K562 (cell line): Measurements from ENCODE around the gene BORCS8. TPM values are rescaled to one million over a fixed set of nuclear protein-coding genes. Genes with fewer than 3 reads are reported as not detected.
A peak's percentile ranks its signal among the peaks of the same experiment; 100 is the strongest.

Source experiments
- ATAC-seq: fragments of 200-7000 bp; cut with Tn5 transposase; 3 replicates; pipeline ENCODE4 v1.9.1; 2020; ENCODE audit warnings: moderate library complexity
- BruUV-seq: library from RNA; stranded (reverse); fragments of 400-500 nt; replicated peaks from 2 replicates; lab custom pipeline; 2021; lab: Mats Ljungman, UMichigan
- CTCF ChIA-PET: fragments of 300-600 bp; formaldehyde crosslinking; extraction: SDS; loops from one replicate; lab custom pipeline; 2021; ENCODE audit warnings: low intra/inter-chr PET ratio; lab: Yijun Ruan, JAX
- POLR2A ChIA-PET: fragments of 300-600, 350-650 bp; sonication (Branson Sonifier 250); formaldehyde crosslinking; extraction: SDS; loops from one replicate; lab custom pipeline; 2021; ENCODE audit warnings: antibody characterized with exemption, inconsistent platforms; lab: Yijun Ruan, JAX
- DNase-seq, 4 experiments: peaks; one replicate each; pipeline versions ENCODE4 v3.0.0 to v3.0.0-alpha.2; 2011 to 2018; ENCODE audit warnings: low spot score in 3 of 4, mixed read lengths in 3 of 4; ENCODE audit errors: extremely low read depth in 1 of 4
- FAIRE-seq: peaks from 2 replicates; lab custom pipeline; 2011; peaks lifted over from hg19 to GRCh38; lab: Jason Lieb, UNC
- H2AFZ ChIP-seq: 2 replicates; pipeline ENCODE4 v1.6.0; 2011; ENCODE audit warnings: low read depth, low read length, control low read depth, inconsistent platforms
- H3K27ac ChIP-seq: fragments of 200-600 bp; 3 replicates; pipeline ENCODE4 v1.8.0; 2011; ENCODE audit warnings: low read depth, mild to moderate bottlenecking, control low read depth, inconsistent platforms, low read length, moderate library complexity, mixed read lengths; ENCODE audit errors: extremely low read depth
- H3K27me3 ChIP-seq, 2 experiments: fragments of 300-600 bp in 1 of 2; 2 replicates in 1 of 2; 3 replicates in 1 of 2; pipeline versions ENCODE4 v1.6.0 to v1.8.0; 2011; ENCODE audit warnings: inconsistent platforms in 2 of 2, low read length in 2 of 2, mild to moderate bottlenecking in 1 of 2, mixed read lengths in 1 of 2, moderate library complexity in 1 of 2; ENCODE audit not compliant: control insufficient read depth in 2 of 2, insufficient read depth in 2 of 2
- H3K36me3 ChIP-seq: fragments of 300-600 bp; 3 replicates; pipeline ENCODE4 v1.8.0; 2011; ENCODE audit warnings: mild to moderate bottlenecking, low read length, inconsistent platforms; ENCODE audit not compliant: control insufficient read depth, insufficient read depth
- H3K4me1 ChIP-seq, 2 experiments: fragments of 200-600 bp in 1 of 2; replicated peaks in 1 of 2; 2 replicates in 1 of 2; 3 replicates in 1 of 2; pipeline versions ENCODE4 v1.5.1 to v1.8.0; 2011; ENCODE audit warnings: inconsistent platforms in 2 of 2, low read length in 2 of 2, mild to moderate bottlenecking in 1 of 2, mixed read lengths in 1 of 2, moderate library complexity in 1 of 2; ENCODE audit not compliant: control insufficient read depth in 2 of 2, insufficient read depth in 2 of 2
- H3K4me2 ChIP-seq: 2 replicates; pipeline ENCODE4 v1.6.1; 2011; ENCODE audit warnings: low read length, control low read depth, inconsistent platforms, mixed read lengths; ENCODE audit not compliant: insufficient read depth
- H3K4me3 ChIP-seq: fragments of 200-600 bp; sonication (generic), shearing (Covaris generic); 2 replicates; pipeline ENCODE4 v1.5.1; 2016; ENCODE audit warnings: control low read depth, inconsistent platforms
- H3K79me2 ChIP-seq: fragments of 200-600 bp; 3 replicates; pipeline ENCODE4 v1.8.0; 2011; ENCODE audit warnings: low read length, inconsistent platforms; ENCODE audit not compliant: control insufficient read depth, insufficient read depth
- H3K9ac ChIP-seq, 2 experiments: 2 replicates each; pipeline versions ENCODE4 v1.6.0 to v1.6.1; 2011; ENCODE audit warnings: low read depth in 2 of 2, low read length in 2 of 2, control low read depth in 1 of 2, inconsistent platforms in 1 of 2, mild to moderate bottlenecking in 1 of 2, mixed read lengths in 1 of 2; ENCODE audit not compliant: insufficient read depth in 1 of 2
- H3K9me1 ChIP-seq: one replicate; pipeline ENCODE4 v1.6.0; 2011; ENCODE audit warnings: inconsistent platforms, mild to moderate bottlenecking, low read length, moderate library complexity; ENCODE audit not compliant: control insufficient read depth, insufficient read depth
- H3K9me3 ChIP-seq: replicated peaks from 2 replicates; pipeline ENCODE4 v1.5.1; 2011; ENCODE audit warnings: low read depth, low read length, inconsistent platforms; ENCODE audit not compliant: control insufficient read depth, insufficient read depth
- H4K20me1 ChIP-seq: replicated peaks from 2 replicates; pipeline ENCODE4 v1.6.1; 2011; ENCODE audit warnings: low read length, inconsistent platforms, mixed read lengths; ENCODE audit not compliant: control insufficient read depth, insufficient read depth
- ATF3 ChIP-seq, 2 experiments: fragments of 450-650 bp in 1 of 2; sonication (generic) in 1 of 2; formaldehyde crosslinking in 1 of 2; IDR thresholded peaks in 1 of 2; conservative IDR thresholded peaks in 1 of 2; 2 replicates each; pipeline versions ENCODE4 v1.6.1 to v1.8.1; 2016 to 2023; ENCODE audit warnings: mild to moderate bottlenecking in 2 of 2, moderate library complexity in 2 of 2, inconsistent platforms in 1 of 2, missing genetic modification reagents in 1 of 2
- CHD1 ChIP-seq: fragments of 200-600 bp; sonication (generic); IDR thresholded peaks from one replicate; pipeline ENCODE4 v1.6.1; 2012; ENCODE audit warnings: mild to moderate bottlenecking, moderate library complexity, low read length, inconsistent platforms
- GTF2A2 ChIP-seq: IDR thresholded peaks from 2 replicates; pipeline ENCODE4 v1.6.1; 2016; ENCODE audit warnings: mild to moderate bottlenecking, missing genetic modification characterization, missing compliant biosample characterization
- HDAC2 ChIP-seq: fragments of 450-650 bp; IDR thresholded peaks from 2 replicates; pipeline ENCODE4 v1.6.1; 2016; ENCODE audit warnings: mild to moderate bottlenecking
- KLF6 ChIP-seq: fragments of 250-450 bp; sonication (Bioruptor Pico); IDR thresholded peaks from 2 replicates; pipeline ENCODE4 v1.4.0; 2020; ENCODE audit warnings: mild to moderate bottlenecking, moderate library complexity, borderline replicate concordance
- PCBP1 ChIP-seq: fragments of 200-400 bp; formaldehyde crosslinking; IDR thresholded peaks from 2 replicates; pipeline ENCODE4 v1.6.1; 2018; ENCODE audit warnings: mild to moderate bottlenecking, low read depth, low read length; ENCODE audit not compliant: poor library complexity, severe bottlenecking
- PHF8 ChIP-seq: fragments of 200-600 bp; sonication (generic); IDR thresholded peaks from 2 replicates; pipeline ENCODE4 v1.6.1; 2012; ENCODE audit warnings: mixed run types, mild to moderate bottlenecking, inconsistent platforms, low read length, moderate library complexity, borderline replicate concordance
- ZNF212 ChIP-seq: fragments of 450-650 bp; formaldehyde crosslinking; IDR thresholded peaks from 2 replicates; pipeline ENCODE4 v1.4.0; 2020; ENCODE audit warnings: mild to moderate bottlenecking
- ZNF3 ChIP-seq: fragments of 250-450 bp; sonication (Bioruptor Pico); IDR thresholded peaks from 2 replicates; pipeline ENCODE4 v1.5.0; 2021; ENCODE audit warnings: mild to moderate bottlenecking, moderate library complexity
- WGBS: fragments of 100-300 bp; shearing (Covaris generic); methylation state at CpG from one replicate; pipeline ENCODE4 v1.1.6; 2016; ENCODE audit warnings: low coverage, mixed read lengths; ENCODE audit not compliant: insufficient coverage; ENCODE audit errors: missing lambda C conversion rate; 5-methylcytosine and 5-hydroxymethylcytosine counted together
- in situ Hi-C: fragments of 300-500 bp; cut with MboI; formaldehyde crosslinking; loops from 4 replicates; pipeline ENCODE4 v1.15.0; 2018; ENCODE audit warnings: inconsistent platforms, mixed read lengths
- intact Hi-C: fragments of 100-400 bp; cut with micrococcal nuclease; formaldehyde crosslinking; loops from 2 replicates; pipeline ENCODE4 v1.14.2; 2022
- polyA plus RNA-seq, 8 experiments: library from polyadenylated mRNA; depleted of rRNA in 4 of 8; stranded (reverse) in 5 of 8; unstranded in 3 of 8; fragments of >200 nt; fragmentation: Nextera tagmentation in 2 of 8; fragmentation: Illumina TruSeq in 1 of 8; extraction: Ambion mirVana in 2 of 8; extraction: Trizol in 1 of 8; gene quantifications; 2 replicates each; pipeline versions ENCODE4 v1.2.1 to v1.2.3, GENCODE V29; 2011 to 2014; ENCODE audit warnings: inconsistent platforms in 1 of 8, missing spikeins in 1 of 8
- total RNA-seq, 7 experiments: library from RNA; depleted of rRNA in 6 of 7; stranded (reverse); fragments of >200 nt in 6 of 7; fragmentation: Illumina TruSeq in 2 of 7; extraction: Trizol in 2 of 7; gene quantifications; 2 replicates each; pipeline versions ENCODE4 v1.2.1 to v1.2.3, GENCODE V29; 2011 to 2021; ENCODE audit warnings: low replicate concordance in 1 of 7

BORCS8 gene
- total and polyA plus RNA-seq, 9 of the 15 experiments (the other 6 are each of a cell fraction or from before 2014, with no cell fraction given): 4.6 to 33.6 (median 16.3) TPM

GRCh38 chr19:19191768-19192077, 229 bp downstream of the BORCS8 start:
- in situ Hi-C loops: no loop called here
- ATAC-seq (no peak), DNase-seq (no peak), FAIRE-seq (no peak)
- TF ChIP-seq PCBP1 (peak; percentile 40), KLF6 (peak; percentile 2; the same call in 1 of the 2 replicates), GTF2A2 (tag) (0 out of 2 replicates have a peak, but pooled peaks have one; percentile 65), PHF8 (peak; percentile 75; the same call in 1 of the 2 replicates), ZNF212 (CRISPR knock-in tag) (0 out of 2 replicates have a peak, but pooled peaks have one; percentile 59), ZNF3 (CRISPR knock-in tag) (no peak), HDAC2 (peak; percentile 47; the same call in 1 of the 2 replicates), ATF3 (IDR thresholded peaks at IDR 0.05) (no peak), ATF3 (CRISPR knock-in tag; conservative IDR thresholded peaks at IDR 0.05) (no peak), CHD1 (peak; percentile 19)
- Histone ChIP-seq H3K4me1 (peaks cover 7 to 22% of the 10 kb centered on the region in 2 experiments), H3K79me2 (peaks cover 40% of the 10 kb centered on the region), H3K9me1 (no peaks in the 10 kb centered on the region), H3K4me3 (peak overlapping the region; percentile 86), H3K9me3 (no peaks in the 10 kb centered on the region), H2AFZ (peak overlapping the region; percentile 98), H3K9ac (peak overlapping the region; percentile 94 to 99), H3K4me2 (peak overlapping the region; percentile 100), H3K27me3 (no peaks in the 10 kb centered on the region), H3K36me3 (peaks cover 36% of the 10 kb centered on the region; the same call in 2 of the 3 replicates), H3K27ac (peak overlapping the region; percentile 99), H4K20me1 (no peaks in the 10 kb centered on the region)
- intact Hi-C loops: loop anchor here (1.0 to 2.0 kb wide), 2 partner anchors 34 to 129 kb away; partner anchors contain the start of genes MAU2 and SUGP1
- CTCF ChIA-PET: no interaction called here
- BruUV-seq: no TSS peak
- WGBS: 1% methylated on average over 13 of the region's 17 CpGs
- POLR2A ChIA-PET: interaction anchor here (0.6 to 1.5 kb wide), 4 partner anchors 9 to 173 kb away, joined by 3 to 4 read pairs (median 4); no protein-coding TSS in a partner anchor
